OCI-M1 (cell line): Measurements from ENCODE around the gene FNBP1.
A peak's percentile ranks its signal among the peaks of the same experiment; 100 is the strongest.

ENCODE experiments used
- DNase-seq: peaks from one replicate; lab custom pipeline; 2025; lab: John Stamatoyannopoulos, UW

FNBP1 gene

DNA sequence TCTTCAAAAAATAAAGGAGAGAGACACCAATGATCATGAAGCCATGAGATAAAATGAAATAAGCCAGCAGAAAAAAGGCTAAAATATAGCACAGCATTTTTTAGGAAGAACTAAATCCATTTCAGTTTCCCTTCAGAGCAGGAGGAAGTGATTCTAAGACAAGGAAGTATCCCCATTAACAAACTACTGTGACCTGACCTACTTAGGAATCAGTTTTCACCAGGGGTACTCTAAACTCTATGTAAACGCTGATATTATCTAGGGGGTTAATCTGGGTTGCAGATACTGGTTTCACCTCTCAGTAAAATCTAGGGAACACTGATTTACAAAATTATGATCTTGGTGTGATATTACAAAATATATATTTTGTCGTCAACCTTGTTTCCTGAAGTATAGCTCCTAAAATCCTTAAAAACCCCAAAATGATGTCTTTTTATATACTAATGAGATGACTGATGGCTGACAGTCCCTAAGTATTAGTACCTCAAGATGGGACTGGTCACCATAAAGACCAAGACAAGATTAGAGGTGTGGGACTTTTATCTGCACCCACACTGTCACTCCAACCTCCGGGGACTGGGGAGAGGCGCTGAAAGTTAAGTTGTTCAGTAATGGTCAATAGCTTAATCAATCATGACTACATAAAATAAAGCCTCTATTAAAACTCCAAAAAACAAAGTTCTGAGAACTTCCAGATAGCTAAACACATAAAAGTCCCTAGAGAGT lies 2.9 kb upstream of the FNBP1 start:
- DNase-seq: no peak

DNA sequence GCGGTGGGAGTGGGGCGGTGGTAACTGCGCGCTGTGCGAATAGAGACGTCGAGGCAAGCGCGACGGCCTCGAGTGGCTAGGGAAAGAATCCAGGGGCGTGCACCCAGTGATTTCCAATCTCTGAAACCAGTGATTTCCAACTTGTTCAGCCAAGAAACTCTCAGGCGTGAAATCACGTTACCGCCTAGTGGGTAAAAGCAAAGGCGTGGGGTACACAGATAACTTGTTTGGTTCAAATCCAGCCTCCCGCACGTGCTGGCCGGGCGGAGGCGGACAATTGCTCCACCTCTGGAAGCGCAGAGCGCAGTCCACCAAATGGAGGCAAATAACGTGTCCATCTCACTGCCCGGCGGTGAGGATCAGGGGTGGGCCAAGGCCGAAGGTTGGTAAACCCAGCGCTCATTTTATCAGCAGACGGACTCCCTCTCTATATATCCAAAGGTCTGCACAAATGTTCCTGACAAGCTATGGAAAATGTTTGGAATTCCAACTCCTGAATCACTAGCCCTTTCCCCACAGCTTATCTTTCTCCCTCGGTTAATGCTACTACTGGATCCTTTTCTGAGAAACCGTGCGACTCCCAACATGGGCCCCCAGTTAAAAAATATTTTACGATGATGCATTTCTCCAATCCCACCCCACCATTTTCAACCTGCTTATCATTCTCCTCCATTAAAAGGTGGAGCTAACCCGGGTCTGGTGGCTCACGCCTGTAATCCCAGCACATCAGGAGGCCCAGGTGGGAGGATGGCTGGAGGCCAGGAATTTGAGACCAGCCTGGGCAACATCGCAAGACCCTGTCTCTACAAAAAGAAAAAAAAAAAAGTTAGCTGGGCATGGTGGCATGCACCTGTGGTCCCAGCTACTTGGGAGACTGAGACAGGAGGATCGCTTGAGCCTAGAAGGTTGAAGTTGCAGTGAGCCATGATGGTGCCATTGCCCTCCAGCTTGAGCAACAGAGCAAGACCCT lies 950 bp upstream of the FNBP1 start:
- DNase-seq: no peak

DNA sequence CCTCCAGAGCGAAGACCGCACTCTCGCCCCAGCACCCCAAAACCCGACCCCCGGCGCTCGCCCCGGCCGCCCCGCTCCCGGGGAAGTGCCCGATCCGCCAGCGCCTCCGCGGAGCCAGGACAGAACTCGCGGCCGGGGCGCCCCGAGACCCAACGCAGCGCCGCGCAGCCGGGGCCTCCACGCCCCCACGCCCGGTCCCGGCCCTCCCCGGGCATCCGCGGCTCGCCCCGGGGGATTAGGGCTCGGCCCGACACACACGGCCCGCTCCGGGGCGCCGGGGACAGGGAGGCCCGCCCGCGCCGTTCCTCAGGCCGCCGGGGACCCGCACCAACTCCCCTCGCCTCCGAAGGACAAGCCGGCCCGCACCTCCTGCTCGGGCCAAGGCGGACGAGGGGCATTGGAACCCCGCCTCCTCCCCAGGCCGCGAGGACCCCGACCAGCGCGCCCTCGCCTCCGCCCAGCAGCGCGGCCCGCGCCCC lies 544 bp downstream of the FNBP1 start:
- DNase-seq: no peak

DNA sequence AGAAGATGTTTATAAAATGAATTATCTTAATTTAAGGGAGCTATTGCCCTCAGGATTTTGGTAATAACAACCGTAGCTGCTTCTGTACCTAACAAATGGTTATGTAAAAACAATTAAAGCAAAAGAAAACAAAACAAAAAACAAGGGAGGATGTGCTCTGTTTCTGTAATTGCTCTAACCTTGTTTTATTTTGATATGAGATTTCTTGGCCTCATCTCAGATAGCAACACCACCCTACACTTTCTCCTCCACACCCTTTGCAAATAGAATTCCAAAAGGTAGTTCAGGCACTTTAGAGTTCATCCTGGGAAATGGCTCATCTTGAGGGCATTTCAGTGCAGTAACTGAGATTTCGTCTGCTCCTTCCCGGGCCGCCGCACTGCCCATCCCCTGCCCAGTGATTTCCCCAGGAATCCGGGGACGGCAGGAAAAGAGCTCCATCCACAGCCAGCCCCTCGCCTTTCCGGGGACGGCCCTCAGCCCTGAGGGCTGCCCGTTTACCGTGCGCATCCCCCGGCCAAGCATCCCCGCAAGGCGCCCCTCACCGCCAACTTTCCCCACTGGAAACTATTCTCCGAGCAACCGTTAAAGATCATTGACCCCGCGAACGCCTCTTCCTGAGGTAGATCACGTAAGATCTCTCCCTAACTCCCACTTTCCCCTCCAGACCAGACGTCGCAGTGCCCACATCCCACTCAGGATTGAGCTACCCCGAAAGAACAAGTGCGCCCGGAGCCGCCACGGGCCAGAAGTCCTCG lies 1.2 kb downstream of the FNBP1 start:
- no peak for DNase-seq

DNA sequence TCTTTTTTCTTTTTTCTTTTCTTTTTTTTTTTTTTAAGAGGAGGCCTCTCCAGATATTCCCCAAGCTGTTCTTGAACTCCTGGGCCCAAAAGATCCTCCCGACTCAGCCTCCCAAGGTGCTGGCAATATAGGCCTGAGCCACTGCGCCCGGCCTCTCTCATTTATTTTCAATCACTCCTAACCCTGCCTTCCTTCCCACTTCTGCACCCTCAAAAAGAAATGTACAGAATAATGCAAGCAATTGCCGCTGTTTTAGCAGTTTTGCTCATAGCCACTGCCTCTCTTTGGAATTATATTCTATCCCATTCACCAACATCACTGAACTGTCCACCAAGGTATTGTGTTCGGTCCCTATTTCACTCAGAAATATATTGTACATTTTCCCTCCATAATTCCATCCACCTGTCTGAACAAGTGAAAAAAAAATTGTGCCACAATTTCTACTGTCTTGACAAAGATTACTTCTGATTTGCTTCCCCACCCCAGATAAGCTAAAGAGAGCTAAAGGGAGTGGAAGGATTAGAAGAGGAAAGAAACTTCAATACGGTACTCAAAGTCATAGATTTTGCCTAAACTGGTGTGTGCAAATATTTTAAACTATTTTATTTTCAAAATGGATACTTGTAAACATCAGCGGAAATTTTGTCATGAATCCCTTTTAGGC lies 1.9 kb downstream of the FNBP1 start:
- no peak for DNase-seq

DNA sequence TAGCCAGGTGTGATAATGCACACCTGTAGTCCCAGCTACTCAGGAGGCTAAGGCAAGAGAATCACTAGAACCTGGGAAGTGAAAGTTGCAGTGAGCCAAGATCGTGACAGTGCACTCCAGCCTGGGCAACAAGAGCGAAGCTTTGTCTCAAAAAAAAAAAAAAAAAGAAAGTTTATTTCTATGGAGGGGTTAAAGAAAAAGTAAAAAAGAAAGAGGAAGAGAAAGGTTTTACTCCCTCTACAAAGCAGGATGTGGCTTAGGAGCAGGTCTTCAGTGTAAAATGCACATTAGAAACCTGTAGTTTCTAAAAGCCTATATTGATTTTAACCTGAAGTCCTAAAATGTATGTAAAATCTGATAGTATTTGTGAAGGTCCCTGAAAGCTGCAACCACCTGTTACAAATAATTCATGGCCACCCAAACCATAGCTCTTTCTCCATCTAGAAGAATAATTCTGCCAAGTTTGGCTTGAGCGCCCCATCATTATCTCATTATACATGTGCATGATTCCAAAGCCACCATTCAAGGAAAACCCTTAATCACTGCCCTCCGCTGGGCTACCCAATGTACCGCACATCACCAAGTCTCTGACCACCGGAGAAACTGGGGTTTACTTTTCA lies 3.4 kb downstream of the FNBP1 start:
- DNase-seq: peak; percentile 52

DNA sequence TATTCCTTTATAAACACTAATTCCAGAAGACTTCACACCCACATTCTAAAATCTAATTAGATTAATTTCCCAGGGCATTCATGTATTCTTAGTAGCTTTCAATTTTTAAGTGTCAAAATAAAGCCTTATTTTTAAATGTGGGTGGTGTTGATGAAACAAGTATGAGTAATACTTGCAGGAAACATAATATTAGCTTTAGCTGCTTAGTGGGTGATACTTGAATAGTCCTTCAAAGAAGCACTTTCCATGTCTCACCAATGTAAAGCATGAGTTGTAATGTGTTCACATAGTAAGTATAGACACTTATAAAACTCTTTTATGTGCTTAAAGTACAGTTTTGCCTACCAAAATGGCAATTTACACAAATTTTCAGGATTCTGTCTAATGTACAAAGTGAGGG lies 6.9 kb downstream of the FNBP1 start:
- no peak for DNase-seq

DNA sequence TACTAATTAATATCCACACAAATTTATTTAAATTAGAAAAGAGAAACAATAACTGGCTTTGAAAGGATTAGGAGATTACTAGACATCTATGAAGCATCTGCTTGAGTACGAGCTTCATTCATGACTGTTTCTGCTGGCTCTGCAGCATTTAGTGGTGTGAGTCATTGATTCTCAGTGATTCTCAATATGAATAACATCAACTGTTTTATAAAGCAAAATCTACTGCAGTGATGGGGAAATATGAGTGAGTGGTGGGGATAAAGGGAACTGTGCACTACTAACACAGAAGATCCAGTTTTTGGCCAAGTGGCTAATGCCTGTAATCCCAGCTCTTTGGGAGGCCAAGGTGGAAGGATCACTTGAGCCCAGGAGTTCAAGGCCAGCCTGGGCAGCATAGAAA lies 8.4 kb downstream of the FNBP1 start:
- no peak for DNase-seq

DNA sequence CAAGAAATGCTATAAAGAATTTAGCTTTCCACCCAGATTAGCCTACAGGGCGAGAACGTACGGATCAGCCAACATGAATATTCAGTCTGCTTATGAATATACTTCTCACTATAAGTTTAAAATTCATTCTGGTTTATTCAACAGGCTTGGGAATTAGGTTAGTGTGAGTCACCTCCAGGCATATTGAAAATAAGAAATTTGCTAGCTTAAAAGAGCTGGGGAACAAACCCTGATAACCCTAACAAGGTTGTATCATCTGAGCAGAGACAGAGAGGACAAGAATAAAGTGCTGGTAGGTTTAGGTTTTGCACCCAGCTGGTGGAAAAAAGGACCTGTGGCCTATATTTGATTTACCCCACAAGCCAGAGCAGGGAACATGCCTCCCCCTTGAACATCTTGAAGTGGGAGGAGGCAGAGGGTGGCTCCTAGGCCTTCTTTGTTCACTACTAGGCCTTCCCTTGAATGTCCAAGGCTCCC lies 12.3 kb downstream of the FNBP1 start:
- no peak for DNase-seq

DNA sequence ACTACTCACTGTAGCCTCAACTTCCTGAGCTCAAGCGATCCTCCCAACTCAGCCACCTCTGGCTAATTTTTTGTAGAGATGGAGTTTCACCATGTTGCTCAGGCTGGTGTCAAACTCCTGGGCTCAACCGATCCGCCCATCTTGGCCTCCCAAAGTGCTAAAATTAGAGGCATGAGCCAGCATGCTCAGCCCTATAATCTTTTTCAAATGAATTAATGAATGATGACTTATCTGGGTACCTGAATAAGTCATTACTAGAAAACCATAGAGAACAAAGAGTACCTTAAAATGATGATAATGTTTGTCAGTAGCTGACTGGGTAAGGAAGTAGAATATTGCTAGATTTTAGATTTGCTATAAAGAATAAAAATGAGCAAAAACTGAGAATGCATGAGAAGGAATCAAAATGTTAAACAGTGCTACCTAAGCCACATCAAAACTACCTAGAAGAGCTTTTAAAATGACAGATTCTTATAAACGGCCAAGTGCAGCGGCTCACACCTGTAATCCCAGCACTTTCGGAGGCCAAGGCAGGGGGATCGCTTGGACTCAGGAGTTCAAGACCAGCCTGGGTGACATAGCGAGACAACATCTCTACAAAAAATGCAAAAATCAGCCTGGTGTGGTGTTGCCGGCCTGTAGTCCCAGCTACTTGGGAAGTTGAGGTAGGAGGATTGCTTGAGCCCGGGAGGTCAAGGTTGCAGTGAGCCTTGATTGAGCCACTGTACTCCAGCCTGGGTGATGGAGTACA lies 13.6 kb downstream of the FNBP1 start:
- no peak for DNase-seq

DNA sequence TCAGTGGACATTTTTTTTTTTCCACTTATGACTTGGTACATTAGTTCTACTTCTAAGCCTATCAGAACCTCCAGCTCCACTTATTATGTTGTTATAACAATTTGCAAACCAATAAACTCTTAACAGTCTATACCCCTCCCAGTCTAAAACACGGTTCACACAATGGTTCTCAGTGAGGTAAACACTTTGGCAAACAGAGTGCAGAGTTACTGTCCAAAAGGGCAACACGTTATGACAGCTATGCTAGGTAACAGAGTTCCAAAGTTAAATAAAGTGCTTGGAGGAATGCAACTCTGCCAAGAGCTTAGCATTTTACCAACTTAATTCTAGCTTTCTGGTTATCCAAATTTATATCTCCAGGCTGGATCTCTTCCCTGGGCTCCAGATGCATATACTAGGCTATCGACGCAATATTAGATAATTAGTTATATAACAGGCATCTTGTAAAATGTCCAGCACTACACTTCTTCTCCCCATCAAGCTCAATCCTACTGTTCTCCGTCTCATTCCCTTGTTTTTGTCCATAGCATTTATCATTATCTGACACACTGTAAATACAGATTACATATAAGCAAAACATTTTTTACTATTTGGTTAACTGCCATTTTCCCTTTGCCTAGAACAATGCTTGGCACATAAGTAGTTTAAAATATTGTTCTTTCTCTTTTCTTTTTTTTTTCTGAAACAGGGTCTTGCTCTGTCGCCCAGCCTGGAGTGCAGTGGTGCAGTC lies 14.3 kb downstream of the FNBP1 start:
- no peak for DNase-seq

DNA sequence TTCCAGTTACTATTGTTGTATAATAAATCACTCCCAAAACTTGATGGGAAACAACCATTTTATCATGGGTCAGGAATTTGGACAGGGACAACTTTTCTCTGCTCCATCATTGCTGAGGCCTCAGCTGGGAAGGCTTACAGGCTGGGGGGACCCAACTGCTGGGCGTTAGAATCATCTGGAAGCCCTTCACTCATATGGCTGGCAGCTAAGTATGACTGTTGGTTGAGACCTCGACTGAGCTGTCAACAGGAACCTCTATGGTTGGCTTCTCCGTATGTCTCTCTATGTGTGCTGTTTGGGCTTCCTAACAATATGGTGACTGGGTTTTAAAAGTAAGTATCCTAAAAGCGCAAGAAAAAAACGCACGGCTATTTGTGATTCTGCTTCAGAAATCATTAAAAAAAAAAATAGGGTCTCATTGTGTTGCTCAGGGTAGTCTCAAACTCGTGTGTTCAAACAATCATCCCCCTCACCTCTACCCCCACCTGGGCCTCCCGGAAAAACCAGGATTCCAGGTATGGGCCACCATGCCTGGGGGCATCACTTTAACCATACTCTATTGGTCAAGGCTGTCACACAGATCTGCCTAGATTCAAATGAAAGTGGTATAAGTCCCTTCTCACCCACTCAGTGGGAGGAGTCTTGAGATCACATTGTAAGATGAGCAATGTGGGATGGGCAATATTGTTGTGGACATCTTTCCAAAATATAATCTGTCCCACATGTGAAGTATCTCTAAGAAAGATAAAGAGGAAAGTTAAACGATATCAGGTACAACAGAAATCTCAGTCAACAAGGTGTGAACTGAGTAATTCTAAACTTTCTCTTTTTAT lies 15.2 kb downstream of the FNBP1 start:
- no peak for DNase-seq

DNA sequence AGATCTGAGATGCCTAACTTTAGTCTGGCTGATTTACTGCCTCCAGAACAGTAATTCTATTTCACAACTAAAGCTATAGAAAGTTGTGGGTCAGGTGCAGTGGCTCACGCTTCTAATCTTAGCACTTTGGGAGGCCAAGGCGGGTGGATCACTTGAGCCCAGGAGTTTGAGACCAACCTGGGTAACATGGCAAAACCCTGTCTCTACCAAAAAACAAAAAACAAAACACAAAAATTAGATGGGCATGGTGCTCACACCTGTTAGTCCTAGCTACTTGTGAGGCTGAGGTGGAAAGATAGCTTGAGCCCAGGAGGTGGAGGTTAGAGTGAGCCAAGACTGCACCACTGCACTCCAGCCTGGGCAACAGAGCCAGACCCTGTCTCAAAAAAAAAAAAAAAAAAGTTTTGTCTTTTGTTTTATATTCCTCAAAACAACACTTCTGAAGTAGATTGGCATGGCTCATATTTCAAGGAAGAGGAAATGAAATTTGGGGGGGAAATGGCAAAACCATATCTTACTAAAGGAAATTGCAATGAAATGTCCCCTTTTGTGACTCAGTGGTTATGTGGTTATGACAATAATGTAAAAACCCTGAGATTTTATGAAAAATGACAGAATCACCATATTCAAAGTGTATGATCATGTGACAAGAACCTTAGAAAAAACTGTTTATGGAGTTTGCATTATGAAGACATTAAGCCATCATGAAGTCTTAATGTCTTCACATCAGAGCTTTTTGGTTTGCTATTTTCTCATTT lies 16.2 kb downstream of the FNBP1 start:
- no peak for DNase-seq

DNA sequence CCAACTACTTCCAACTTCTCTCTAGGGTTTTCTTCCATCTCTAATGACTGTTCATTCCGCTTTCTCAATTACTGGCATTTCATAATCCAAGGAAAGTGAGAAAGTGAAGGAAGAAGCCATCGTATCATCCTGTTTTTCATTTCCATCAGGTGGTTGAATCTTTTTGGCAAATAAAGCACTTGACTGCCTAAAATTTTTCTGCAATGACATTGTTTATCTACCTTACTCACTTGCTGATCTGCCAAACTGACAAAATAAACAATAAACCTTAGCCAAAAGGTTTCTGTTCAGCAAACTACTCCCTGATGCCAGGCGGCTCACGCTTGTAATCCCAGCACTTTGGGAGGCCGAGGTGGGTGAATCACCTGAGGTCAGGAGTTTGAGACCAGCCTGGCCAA lies 18.4 kb downstream of the FNBP1 start:
- DNase-seq: no peak

DNA sequence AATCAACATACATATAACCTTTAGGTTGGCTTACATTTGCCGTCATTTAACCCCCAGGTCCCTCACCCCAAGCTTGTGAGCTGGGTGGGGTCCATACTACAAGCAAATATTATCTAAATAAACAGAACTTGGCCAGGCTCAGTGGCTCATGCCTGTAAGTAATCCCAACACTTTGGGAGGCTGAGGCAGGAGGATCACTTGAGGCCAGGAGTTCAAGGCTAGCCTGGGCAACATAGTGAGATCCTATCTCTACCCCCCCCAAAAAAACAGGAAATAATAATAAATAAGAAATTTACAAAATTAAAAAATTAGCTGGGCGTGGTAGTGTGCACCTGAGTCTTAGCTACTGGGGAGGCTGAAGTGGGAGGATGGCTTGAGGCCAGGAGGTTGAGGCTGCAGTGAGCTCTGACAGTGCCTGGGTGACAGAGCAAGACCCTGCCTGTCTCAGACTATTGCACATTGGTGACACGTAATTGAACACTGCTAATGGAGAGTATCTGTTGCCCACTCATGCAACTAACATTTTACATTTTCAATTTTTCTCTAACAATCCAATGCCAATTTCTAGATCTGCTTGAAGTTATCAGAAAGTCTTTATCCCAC lies 18.9 kb downstream of the FNBP1 start:
- DNase-seq: no peak

DNA sequence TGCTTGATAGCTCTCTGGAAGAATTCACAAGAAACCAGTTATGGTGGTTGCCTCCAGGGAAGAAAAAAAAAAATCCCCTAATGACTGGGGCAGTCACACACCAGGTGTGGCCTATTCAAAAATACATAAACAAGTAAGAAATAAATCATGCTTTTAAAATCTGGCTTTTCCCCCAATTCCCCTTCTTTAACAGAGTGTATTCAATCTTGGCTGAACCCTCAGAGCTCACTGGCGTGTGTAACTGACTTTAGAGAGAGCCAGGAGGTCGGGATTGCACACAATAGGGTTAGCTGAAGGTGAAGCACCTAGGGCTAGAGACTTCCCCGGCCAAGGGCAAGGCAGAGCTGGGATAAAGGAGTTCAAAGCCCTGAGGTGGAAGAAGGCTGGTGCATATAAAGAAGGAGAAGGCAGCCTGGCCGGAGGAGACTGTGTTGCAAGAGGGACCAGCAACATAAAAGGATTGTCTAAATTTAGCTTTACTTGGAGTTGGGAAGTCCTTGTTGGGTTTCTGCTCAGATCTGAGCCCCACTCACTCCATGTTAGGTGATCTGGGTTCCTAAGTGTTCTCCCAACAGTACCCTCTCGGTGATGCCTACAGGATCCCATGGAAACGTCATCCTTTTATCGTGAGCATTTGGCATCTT lies 19.7 kb downstream of the FNBP1 start:
- no peak for DNase-seq

DNA sequence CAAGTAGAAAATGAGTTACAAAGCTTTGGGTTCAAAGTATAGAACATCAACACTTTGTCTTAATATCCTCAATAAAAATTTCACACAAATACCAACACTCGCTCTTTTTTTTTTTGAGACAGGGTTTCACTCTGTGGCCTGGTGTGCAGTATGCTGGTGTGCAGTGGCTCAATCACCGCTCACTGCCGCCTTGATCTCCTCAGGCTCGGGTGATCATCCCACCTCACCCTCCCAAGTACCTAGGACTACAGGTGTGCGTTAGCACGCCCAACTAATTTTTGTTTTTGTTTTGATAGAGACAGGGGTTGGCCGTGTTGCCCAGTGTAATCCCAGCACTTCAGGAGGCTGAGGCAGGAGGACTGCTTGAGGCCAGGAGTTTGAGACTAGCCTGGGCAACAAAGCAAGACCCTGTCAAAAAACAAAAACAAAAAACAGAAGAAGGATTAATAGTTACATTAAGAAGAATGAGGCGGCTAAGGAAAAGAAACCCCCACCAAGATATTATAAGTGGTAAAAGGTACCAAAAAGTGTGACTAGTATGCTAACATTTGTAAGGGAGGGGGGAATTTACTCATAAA lies 20.3 kb downstream of the FNBP1 start:
- no peak for DNase-seq
